GM06990 (cell line): ENCODE measurements around the gene GCC1.
"Not testable (repeated sequence)": the region's sequence is repeated elsewhere in the genome, so short reads cannot be mapped to it uniquely, and the experiment has no call there.

Experiments
- DNase-seq: peaks from one replicate; pipeline ENCODE4 v3.0.0-alpha.2; 2011; ENCODE audit not compliant: insufficient read length; ENCODE audit errors: extremely low read depth
- H3K27me3 ChIP-seq: replicated peaks from 2 replicates; pipeline ENCODE4 v1.6.0; 2011; ENCODE audit warnings: low read length; ENCODE audit not compliant: control insufficient read depth, insufficient read depth
- H3K36me3 ChIP-seq: 2 replicates; pipeline ENCODE4 v1.5.1; 2011; ENCODE audit warnings: low read length; ENCODE audit not compliant: control insufficient read depth, insufficient read depth
- H3K4me3 ChIP-seq: replicated peaks from 2 replicates; pipeline ENCODE4 v1.5.1; 2011; ENCODE audit warnings: low read depth, mild to moderate bottlenecking, control low read depth, low read length
- TF ChIP-seq, protein P1 (sequence below): IDR thresholded peaks from 2 replicates; pipeline ENCODE4 v1.5.1; 2011; ENCODE audit warnings: low read length, control low read depth, mild to moderate bottlenecking, inconsistent platforms; ENCODE audit not compliant: insufficient read depth, poor library complexity, severe bottlenecking

GCC1 gene

DNA sequence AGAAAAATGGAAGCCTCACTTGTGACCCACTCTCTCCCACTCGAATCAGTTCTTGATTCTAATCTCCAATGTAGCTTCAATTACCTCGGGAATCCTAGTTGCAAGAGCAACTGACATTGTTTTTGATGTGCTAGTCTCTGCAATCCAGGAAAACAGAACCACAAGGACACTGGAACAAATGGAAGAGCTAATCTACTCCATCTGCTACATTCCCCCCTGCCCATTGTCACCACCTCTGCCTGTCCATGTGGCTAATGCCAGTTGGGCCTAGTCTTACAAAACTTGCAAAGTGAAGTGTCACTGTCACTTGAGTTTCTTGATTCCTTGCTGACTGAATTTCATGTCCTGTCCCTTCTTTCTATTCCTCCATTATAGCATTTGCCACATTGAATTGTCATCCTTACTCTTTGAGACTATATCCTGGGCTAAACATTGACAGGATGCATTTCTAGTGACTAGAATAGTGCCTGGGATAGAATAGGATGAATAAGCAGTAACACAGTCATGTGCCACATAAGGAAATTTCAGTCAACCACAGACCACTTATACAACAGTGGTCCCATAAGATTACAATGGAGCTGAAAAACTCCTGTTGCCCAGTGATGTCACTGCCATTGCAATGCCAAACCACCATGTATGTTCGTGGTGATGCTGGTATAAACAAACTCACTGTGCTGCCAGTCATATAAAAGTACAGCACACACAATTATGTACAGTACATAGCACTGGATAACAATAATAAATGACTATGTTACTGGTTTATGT is 13.5 kb downstream of the GCC1 start:
- H3K27me3 ChIP-seq = no peaks in the 10 kb centered on the region
- no peak overlapping the region for H3K4me3 ChIP-seq
- TF ChIP-seq, protein P1, sequence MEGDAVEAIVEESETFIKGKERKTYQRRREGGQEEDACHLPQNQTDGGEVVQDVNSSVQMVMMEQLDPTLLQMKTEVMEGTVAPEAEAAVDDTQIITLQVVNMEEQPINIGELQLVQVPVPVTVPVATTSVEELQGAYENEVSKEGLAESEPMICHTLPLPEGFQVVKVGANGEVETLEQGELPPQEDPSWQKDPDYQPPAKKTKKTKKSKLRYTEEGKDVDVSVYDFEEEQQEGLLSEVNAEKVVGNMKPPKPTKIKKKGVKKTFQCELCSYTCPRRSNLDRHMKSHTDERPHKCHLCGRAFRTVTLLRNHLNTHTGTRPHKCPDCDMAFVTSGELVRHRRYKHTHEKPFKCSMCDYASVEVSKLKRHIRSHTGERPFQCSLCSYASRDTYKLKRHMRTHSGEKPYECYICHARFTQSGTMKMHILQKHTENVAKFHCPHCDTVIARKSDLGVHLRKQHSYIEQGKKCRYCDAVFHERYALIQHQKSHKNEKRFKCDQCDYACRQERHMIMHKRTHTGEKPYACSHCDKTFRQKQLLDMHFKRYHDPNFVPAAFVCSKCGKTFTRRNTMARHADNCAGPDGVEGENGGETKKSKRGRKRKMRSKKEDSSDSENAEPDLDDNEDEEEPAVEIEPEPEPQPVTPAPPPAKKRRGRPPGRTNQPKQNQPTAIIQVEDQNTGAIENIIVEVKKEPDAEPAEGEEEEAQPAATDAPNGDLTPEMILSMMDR = no peak
- DNase-seq = no peak
- H3K36me3 ChIP-seq = peaks cover 2% of the 10 kb centered on the region; the same call in 1 of the 2 replicates

DNA sequence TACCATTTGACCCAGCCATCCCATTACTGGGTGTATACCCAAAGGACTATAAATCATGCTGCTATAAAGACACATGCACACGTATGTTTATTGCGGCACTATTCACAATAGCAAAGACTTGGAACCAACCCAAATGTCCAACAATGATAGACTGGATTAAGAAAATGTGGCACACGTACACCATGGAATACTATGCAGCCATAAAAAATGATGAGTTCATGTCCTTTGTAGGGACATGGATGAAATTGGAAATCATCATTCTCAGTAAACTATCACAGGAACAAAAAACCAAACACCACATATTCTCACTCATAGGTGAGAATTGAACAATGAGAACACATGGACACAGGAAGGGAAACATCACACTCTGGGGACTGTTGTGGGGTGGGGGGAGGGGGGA is 17.4 kb downstream of the GCC1 start:
- not testable (repeated sequence) for DNase-seq, H3K4me3 ChIP-seq, H3K36me3 ChIP-seq, H3K27me3 ChIP-seq

DNA sequence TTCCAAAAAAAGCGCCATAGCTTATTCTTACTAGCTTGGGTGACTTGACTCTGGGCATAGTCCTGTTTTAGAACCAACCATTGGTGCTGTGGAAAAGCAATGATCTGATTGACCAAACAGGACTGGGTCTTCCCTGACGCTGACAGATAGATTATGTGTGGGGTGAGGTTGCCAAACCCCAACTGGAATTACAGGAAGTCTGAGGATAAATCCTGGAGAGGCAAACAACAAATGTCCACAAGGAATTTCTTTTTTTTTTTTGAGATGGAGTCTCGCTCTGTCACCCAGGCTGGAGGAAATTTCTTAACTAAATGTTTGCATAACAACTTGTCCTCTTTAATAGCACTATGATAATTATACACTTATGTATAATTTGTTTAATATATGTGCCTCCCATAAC is 19.2 kb downstream of the GCC1 start:
- TF ChIP-seq, protein P1 = no peak
- H3K36me3 ChIP-seq = no peaks in the 10 kb centered on the region

DNA sequence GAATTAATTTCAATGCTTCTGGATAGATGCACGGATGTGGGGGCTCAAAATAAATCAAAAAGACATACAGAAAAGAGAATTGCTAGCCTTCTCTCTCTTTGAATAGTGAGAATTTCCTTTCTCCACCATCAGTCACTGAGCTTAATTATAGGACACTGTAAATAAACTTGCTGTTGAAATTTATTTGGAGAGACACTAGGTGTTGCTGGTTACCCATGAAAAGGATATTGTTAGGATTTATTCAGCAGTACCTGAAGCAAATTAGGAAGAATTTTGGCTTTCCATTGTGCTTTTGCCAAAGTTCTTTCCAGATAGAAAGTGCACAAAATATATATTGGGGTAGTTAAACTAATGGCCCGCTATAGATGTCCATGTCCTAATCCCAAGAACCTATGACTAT is 27.6 kb downstream of the GCC1 start:
- H3K27me3 ChIP-seq = no peaks in the 10 kb centered on the region
- DNase-seq = no peak
- no peak overlapping the region for H3K4me3 ChIP-seq
- no peaks in the 10 kb centered on the region for H3K36me3 ChIP-seq
- TF ChIP-seq, protein P1 = no peak

More for the DNA sequence above, 19.2 kb downstream of the GCC1 start:
- H3K27me3 ChIP-seq = no peaks in the 10 kb centered on the region
- no peak for DNase-seq
- H3K4me3 ChIP-seq = no peak overlapping the region

DNA sequence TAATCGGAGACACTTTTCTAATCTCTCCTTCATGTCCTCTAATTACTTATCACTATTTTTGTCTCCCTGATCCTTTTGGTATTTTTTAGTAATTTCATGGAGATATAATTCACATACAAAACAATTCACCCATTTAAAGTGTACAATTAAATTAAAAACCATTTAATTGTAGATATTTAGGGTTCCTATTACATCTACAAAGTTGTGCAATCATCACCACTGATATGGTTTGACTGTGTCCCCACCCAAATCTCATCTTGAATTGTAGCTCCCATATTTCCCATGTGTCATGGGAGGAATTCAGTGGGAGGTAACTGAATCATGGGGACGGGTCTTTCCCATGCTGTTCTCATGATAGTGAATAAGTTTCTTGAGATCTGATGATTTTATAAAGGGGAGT is 29.0 kb downstream of the GCC1 start:
- no peak overlapping the region for H3K4me3 ChIP-seq
- no peaks in the 10 kb centered on the region for H3K27me3 ChIP-seq
- TF ChIP-seq, protein P1 = no peak
- no peak for DNase-seq
- no peaks in the 10 kb centered on the region for H3K36me3 ChIP-seq

DNA sequence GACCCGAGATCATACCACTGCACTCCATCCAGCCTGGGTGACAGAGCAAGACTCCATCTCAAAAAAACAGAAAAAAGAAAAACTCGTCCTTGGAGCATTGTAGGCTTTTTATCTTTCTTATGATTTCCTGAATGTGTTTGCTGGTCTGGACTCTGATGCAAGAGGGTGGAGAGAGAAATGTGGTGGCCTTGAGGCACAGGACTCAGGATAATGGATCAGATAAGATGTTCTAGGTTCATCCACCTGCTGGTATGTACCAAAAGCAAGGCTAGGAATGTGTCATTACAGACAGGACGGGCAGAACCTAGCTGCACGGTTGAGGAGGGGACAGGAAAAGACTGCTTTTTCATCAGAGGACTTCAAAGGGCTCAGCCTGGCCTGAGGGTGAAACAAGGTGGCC is 33.5 kb downstream of the GCC1 start:
- DNase-seq = no peak
- TF ChIP-seq, protein P1 = no peak
- Histone ChIP-seq H3K27me3 (no peaks in the 10 kb centered on the region; the same call in 1 of the 2 replicates), H3K36me3 (no peaks in the 10 kb centered on the region), H3K4me3 (no peak overlapping the region)
